HG02759 (cell line): ENCODE results near the gene TNIP1.

ENCODE experiments used
- ATAC-seq: cut with Tn5 transposase; IDR thresholded peaks from one replicate; pipeline ENCODE4 v1.9.1; 2021; ENCODE audit warnings: mild to moderate bottlenecking, moderate library complexity; ENCODE audit not compliant: unreplicated experiment

TNIP1 gene

DNA sequence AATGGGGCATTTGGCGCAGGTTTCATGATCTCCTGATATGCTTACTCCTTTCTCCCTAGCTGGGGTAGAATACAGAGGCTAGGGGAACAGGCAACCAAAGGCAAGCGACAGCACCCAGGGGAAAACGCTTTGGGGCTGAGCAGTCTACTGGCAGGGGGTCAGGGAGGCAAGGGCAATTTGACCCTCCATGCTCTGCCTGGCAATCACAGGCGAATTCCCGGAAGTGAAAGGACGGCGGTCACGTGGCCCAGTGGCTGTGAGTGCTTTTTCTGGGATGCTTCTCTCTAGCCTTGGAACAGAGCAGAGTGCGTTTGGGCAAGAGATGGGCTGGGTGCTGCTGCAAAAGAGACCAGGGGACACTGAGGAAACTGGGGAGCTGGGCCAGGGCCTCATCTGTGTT is 54.7 kb downstream of the TNIP1 start:
- ATAC-seq = no peak

GRCh38 chr5:151025250-151025606 is 55.6 kb downstream of the TNIP1 start:
- no peak for ATAC-seq

DNA sequence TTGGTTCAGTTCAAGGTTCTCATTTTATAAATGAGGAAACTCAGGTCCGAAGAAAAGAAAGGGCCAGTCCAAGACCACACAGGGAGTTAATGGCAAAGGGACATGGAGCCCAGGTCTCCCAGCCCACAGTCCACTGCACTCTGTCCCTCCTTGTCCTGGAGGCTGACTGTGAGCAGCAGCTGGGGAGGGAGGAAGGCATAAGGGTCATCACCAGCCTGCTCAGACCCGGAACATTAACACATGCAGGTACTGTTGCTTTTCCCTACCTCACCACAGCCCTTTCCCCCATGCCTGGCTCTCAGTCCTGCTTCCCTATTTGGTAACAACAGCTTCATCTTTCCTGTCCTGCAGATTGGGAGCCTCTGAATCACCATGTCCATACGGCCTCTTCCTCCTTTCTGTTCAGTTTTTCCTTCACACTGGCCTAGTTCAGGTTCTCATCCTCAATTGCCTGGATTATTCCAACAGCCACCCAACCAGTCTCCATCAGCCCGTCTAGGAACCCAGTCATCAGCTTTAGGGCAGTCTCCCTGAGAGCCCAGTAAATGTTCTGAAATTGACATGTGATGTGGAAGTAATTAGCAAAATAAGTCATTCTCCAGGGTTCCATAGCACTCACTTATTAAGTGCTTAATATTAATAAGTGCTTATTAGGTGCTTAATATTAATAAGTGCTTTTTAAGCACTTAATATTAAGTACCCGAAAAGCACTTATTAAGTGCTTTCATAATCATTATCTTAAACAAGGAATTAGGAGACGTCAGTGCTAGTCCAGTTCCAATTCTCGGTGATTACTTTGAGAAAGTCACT is 56.2 kb downstream of the TNIP1 start:
- ATAC-seq = no peak

DNA sequence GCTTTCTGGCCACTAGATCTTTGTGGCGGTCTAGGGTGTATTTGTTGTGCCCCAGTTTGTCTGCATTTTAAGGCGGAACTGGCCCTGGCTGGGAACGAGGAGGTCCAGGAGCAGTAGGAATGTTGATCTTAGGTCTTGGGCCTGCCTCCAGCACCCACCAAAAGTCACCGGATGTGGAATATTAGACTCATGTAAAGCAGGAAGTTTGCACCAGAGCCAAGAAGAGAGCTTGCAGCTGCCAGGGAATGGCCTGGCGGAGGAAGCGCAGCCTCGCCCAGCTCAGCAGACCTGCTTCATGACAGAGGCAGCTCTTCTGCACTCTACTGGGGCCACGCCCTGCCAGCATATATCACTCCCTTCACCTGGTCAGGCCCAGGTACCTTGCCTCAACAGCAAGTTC is 57.2 kb downstream of the TNIP1 start:
- ATAC-seq = no peak

DNA sequence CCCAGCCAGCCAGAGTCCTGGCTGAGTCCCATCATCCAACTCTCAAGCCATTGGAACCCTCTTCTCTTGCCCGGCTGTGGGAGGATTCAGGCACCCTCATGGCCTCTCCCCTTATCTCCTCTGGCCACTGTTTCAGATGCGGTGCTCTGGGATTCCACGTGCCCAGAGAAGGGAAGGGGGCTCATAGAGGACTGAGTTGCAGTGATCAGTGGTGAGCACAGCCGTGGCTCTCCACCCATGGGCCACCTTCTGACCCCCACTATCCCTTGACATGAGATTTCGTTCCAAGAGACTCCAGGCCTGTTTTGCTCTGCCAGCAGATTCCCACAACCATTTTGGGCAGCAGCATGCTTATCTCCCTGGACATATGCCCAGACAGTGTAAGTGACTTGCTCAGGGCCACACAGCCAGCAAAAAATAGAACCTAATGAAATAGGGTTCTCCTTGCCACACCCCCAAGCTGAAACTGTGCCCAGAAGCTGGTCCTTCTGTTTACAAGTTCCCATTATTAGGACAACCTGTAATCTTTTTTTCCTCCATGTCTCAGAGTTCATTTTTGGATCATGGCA is 57.7 kb downstream of the TNIP1 start:
- ATAC-seq = no peak

GRCh38 chr5:151022511-151023018 is 58.3 kb downstream of the TNIP1 start:
- no peak for ATAC-seq

- no peak for ATAC-seq
Measured at GRCh38 chr5:151021746-151022145, 59.1 kb downstream of the TNIP1 start.

GRCh38 chr5:151020304-151021110 is 60.3 kb downstream of the TNIP1 start, which contains the start of gene GPX3:
Gene GPX3, plus strand, starts transcription at chr5:151020591. Its CDS starts 64 bp downstream, at chr5:151020655.
- ATAC-seq = peak; percentile 78

GRCh38 chr5:151019331-151019730 is 61.5 kb downstream of the TNIP1 start:
- ATAC-seq = no peak

DNA sequence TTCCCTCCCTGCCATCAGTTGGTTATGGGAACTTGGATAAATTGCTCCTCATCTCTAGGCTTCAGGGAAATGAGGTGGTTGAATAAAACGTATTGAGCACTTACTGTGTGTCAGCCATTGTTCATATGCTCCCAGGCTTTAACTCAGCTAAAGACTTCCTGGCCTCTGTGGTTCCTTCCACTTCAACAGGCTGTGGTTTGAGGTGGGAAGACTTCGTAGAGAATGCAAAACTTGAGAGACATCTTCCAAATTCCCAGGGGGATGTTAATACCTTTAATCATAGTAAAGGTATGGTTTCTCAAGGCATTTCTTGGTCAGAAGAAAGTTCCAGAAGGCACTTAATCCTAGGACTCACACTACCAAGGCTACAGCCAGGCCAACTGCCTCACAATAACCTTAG is 62.0 kb downstream of the TNIP1 start:
- no peak for ATAC-seq

DNA sequence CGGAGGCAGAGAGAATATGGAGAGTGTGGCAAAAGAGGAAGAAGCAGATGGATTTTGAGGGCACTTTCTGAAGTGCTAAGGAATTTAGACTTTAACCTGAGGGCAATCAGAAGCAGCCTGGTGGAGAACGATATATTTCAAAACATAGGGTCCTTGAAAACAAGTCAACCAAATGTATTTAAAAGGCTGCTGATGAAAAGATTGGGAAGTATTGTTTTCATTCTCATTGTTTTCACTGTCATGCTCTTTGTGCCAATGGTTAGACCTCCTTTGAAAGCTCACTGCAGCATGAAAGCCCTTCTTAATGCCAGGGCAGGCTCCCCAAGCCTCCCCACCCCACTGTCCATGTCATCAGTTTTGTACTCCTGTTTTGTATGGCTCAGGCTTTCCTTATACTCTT is 62.9 kb downstream of the TNIP1 start:
- no peak for ATAC-seq

DNA sequence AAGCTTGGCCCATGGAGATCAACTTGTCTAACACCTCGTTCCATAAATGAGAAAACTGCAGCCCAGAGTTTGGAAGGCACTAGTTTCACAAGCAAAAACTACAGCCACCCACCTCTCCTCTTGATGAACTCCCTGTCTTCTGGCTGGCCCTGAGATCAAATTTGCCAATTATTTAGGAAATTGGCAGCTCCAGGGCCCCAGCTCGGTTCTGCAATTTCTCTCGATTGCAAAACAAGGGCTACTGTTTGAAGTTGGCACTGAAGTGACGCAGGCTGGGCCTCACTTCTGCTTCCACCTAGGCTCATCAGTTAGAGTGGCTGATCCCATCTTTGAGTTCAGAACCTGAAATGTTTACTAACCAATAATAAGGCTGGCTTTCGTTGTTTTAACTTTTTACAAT is 64.1 kb downstream of the TNIP1 start:
- no peak for ATAC-seq

- ATAC-seq = no peak
Measured at GRCh38 chr5:151015974-151016587, 64.8 kb downstream of the TNIP1 start.

GRCh38 chr5:151014680-151015343 is 66.0 kb downstream of the TNIP1 start:
- no peak for ATAC-seq

DNA sequence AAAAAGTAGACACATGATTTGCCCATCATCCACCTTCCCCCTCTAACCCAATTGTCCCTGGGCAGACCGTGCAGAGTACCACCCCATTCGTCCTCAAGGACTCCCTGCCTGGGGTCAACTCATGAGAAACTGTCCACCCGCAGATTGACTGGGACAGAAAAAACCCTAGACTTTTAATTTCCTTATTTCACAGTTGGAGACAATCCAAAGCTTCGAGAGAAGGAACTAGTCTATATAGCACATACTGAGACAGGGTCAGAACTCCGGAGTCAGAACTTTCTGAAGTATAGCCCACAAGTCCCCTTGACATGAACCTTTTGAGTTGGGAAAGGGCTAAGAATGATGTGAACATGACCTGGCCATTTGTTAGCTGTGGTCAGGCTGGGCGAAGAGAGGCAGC is 68.0 kb downstream of the TNIP1 start:
- no peak for ATAC-seq

DNA sequence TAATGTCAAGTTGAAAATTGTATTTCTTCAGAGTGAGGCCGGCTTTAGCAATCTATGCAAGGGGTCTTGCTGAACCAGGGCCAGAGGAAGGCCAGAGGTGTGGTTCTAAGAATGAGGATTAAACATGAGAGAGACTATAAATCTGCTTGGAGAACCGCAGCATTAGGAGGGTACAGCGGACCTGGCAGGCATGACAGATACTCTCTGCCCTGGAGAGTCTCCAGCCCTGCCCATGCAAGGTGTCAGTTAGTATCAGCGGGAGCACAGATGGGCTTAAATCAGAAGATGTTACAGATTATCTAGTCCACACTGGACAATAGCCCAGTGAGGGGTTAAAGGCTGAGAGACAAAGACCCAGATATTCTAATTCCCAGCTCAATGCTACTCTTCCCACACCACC is 71.9 kb downstream of the TNIP1 start:
- no peak for ATAC-seq

GRCh38 chr5:151008210-151008491 is 72.7 kb downstream of the TNIP1 start:
- no peak for ATAC-seq

DNA sequence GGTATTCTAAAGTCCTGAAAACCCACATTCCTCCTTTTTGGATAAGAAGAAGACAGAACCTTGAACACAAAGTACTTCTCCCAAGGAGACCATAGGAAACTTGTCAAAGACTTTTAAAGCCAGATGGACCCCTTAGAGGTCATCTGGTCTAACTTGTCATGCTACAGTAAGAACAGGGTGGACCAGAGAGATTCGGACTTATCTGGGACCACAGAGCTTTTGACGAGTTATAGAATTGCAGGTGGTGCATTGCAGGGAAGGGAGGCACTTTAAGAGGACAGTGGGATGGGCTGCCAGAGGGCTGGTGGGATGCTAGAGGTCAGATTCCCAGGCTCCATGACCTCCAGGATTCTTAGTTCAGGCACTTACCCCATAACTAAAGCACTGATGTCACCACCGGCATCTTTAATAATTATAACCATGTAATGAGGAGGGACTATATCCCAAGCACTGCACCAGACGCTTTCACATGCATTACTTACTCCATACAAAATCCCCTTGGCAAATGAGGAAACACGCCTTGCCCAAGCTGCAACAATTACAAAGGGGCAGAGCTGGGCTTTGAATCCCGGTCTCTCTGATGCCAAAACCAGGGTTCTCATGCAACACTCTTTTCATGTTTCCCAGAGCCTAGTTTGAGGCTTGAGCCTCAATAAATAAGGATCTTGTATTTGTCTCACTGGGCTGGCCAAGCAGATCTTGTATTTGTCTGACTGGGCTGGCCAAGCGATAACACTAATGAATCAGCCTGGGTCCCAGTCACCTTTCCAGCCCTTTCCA is 73.2 kb downstream of the TNIP1 start:
- no peak for ATAC-seq

DNA sequence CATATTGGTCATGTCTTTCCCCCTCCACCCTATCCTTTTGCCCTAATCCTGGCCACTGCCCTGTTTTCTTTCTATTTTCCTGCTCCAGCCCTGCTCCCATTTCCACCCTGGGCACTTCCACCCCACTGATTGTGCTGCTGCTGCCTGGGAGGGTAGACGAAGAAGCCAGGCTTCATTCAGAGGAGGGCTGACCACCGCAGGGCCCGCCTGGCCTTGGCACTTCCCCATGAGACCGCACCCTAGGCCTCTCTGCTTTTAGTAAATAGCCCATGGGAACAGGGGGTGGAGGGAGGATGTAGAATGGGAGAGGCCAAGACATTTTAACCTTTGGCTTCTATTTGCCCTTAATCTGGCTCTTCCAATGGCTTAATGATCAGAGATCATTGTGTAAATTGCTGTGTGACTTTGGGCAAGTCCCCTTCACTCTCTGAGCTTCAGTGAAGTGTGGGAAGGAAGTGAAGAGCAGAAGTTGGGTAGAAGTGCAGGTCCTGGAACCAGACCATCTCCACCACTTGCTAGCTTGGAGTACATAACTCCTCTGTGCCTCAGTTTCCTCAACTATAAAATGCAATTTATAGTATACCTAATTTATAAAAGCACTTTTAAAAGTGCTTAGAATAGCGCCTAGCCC is 74.0 kb downstream of the TNIP1 start:
- no peak for ATAC-seq
